Stimulated activated CD4-positive, alpha-beta T cell treated with anti-CD3 and anti-CD28 coated beads, TNF-alpha, amount 100 ng/mL, for 1 hour (primary cell): ENCODE data around the gene MKRN1.
"Not testable (repeated sequence)": the region's sequence is repeated elsewhere in the genome, so short reads cannot be mapped to it uniquely, and the experiment has no call there.

ENCODE experiments used
- DNase-seq, 3 donors: peaks; one replicate each; pipeline ENCODE4 v3.0.0-alpha.2; 2020; ENCODE audit warnings: low read depth in 3 of 3, low spot score in 1 of 3

Gene MKRN1

GRCh38 chr7:140439359-140439758 lies 39.9 kb downstream of the MKRN1 start:
- DNase-seq, result no peak

GRCh38 chr7:140435252-140435895 lies 43.9 kb downstream of the MKRN1 start:
- DNase-seq, result no peak

- DNase-seq, result no peak
These were observed 45.9 kb downstream of the MKRN1 start for GRCh38 chr7:140433396-140433795.

- no peak for DNase-seq
These were observed 53.2 kb downstream of the MKRN1 start for GRCh38 chr7:140426130-140426529.

- no peak for DNase-seq
These were observed 53.6 kb downstream of the MKRN1 start for GRCh38 chr7:140425718-140426117.

- no peak for DNase-seq
These were observed 55.8 kb downstream of the MKRN1 start for GRCh38 chr7:140423501-140423900.

GRCh38 chr7:140421521-140421920 lies 57.8 kb downstream of the MKRN1 start:
- DNase-seq, result no peak

GRCh38 chr7:140418653-140419052 lies 60.7 kb downstream of the MKRN1 start:
- no peak for DNase-seq

GRCh38 chr7:140418156-140418472 lies 61.2 kb downstream of the MKRN1 start:
- DNase-seq, result not testable (repeated sequence)

- no peak for DNase-seq
These were observed 61.7 kb downstream of the MKRN1 start for GRCh38 chr7:140417456-140418155.

GRCh38 chr7:140416560-140416959 lies 62.7 kb downstream of the MKRN1 start:
- no peak for DNase-seq

GRCh38 chr7:140415816-140416215 lies 63.5 kb downstream of the MKRN1 start:
- not testable (repeated sequence) for DNase-seq

GRCh38 chr7:140415361-140415760 lies 63.9 kb downstream of the MKRN1 start:
- no peak for DNase-seq

- DNase-seq, result no peak
These were observed 74.7 kb downstream of the MKRN1 start for GRCh38 chr7:140404565-140405065.

GRCh38 chr7:140403878-140404564 lies 75.3 kb downstream of the MKRN1 start, which contains the start of gene RAB19:
Gene RAB19, plus strand, starts transcription at chr7:140404058. Its CDS starts 3,589 bp downstream, at chr7:140407647.
- peak in 2 of 3 donors; percentile 2 to 33 for DNase-seq
